K562 (cell line): Measurements from ENCODE around the gene FANCD2. TPM values are rescaled to one million over a fixed set of nuclear protein-coding genes. Genes with fewer than 3 reads are reported as not detected.

ENCODE experiments used
- ERF ChIP-seq: fragments of 450-650 bp; formaldehyde crosslinking; IDR thresholded peaks from 2 replicates; pipeline ENCODE4 v1.4.0; 2020; ENCODE audit warnings: mild to moderate bottlenecking, mixed read lengths
- POLR2AphosphoS5 ChIP-seq: IDR thresholded peaks from 2 replicates; pipeline ENCODE4 v1.6.1; 2011; ENCODE audit warnings: mild to moderate bottlenecking, low read depth, low read length, moderate library complexity; ENCODE audit not compliant: control insufficient read depth, insufficient read depth
- RBM14 ChIP-seq: fragments of 200-400 bp; formaldehyde crosslinking; IDR thresholded peaks from 2 replicates; pipeline ENCODE4 v1.6.1; 2018; ENCODE audit warnings: low read depth, mild to moderate bottlenecking, low read length, moderate library complexity, borderline replicate concordance; ENCODE audit not compliant: insufficient read depth
- SMARCA4 ChIP-seq: fragments of 450-650 bp; IDR thresholded peaks from 2 replicates; pipeline ENCODE4 v1.6.1; 2016
- polyA plus RNA-seq, 8 experiments: library from polyadenylated mRNA; depleted of rRNA in 4 of 8; stranded (reverse) in 5 of 8; unstranded in 3 of 8; fragments of >200 nt; fragmentation: Nextera tagmentation in 2 of 8; fragmentation: Illumina TruSeq in 1 of 8; extraction: Ambion mirVana in 2 of 8; extraction: Trizol in 1 of 8; gene quantifications; 2 replicates each; pipeline versions ENCODE4 v1.2.1 to v1.2.3, GENCODE V29; 2011 to 2014; ENCODE audit warnings: inconsistent platforms in 1 of 8, missing spikeins in 1 of 8
- total RNA-seq, 7 experiments: library from RNA; depleted of rRNA in 6 of 7; stranded (reverse); fragments of >200 nt in 6 of 7; fragmentation: Illumina TruSeq in 2 of 7; extraction: Trizol in 2 of 7; gene quantifications; 2 replicates each; pipeline versions ENCODE4 v1.2.1 to v1.2.3, GENCODE V29; 2011 to 2021; ENCODE audit warnings: low replicate concordance in 1 of 7
- TF ChIP-seq, protein P1 (sequence below): fragments of 200-600 bp; sonication (generic); IDR thresholded peaks from one replicate; pipeline ENCODE4 v1.6.1; 2012; ENCODE audit warnings: mild to moderate bottlenecking, low read depth, low read length, inconsistent platforms
- TF ChIP-seq, protein P2 (sequence below): sonication (generic); formaldehyde crosslinking; IDR thresholded peaks from 2 replicates; pipeline ENCODE4 v1.5.0; 2020; ENCODE audit warnings: missing genetic modification reagents

The FANCD2 gene
- total and polyA plus RNA-seq, 9 of the 15 experiments (the other 6 are each of a cell fraction or from before 2014, with no cell fraction given), result 59.4 to 137 (median 96.1) TPM

DNA sequence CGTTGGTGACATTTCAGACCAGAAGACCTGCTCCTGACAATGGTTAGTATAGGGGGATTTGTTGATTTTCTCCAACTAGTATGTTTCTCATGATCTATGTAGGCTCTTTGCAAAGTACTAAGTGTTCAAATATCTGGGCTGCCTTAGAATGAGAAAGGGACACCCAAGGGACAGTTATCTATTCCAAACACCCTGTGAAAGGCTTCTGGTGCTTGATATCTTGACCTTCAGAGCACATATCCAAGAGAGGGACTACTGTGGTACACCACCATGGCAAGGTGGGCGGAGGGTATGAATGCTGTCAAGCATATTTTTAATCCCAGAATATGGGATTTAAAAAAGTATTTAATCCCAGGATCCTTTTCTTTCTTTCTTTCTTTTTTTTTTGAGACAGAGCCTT, 80.7 kb downstream of the FANCD2 start (continued):
- no peak for TF ChIP-seq ERF
- TF ChIP-seq, protein P1, sequence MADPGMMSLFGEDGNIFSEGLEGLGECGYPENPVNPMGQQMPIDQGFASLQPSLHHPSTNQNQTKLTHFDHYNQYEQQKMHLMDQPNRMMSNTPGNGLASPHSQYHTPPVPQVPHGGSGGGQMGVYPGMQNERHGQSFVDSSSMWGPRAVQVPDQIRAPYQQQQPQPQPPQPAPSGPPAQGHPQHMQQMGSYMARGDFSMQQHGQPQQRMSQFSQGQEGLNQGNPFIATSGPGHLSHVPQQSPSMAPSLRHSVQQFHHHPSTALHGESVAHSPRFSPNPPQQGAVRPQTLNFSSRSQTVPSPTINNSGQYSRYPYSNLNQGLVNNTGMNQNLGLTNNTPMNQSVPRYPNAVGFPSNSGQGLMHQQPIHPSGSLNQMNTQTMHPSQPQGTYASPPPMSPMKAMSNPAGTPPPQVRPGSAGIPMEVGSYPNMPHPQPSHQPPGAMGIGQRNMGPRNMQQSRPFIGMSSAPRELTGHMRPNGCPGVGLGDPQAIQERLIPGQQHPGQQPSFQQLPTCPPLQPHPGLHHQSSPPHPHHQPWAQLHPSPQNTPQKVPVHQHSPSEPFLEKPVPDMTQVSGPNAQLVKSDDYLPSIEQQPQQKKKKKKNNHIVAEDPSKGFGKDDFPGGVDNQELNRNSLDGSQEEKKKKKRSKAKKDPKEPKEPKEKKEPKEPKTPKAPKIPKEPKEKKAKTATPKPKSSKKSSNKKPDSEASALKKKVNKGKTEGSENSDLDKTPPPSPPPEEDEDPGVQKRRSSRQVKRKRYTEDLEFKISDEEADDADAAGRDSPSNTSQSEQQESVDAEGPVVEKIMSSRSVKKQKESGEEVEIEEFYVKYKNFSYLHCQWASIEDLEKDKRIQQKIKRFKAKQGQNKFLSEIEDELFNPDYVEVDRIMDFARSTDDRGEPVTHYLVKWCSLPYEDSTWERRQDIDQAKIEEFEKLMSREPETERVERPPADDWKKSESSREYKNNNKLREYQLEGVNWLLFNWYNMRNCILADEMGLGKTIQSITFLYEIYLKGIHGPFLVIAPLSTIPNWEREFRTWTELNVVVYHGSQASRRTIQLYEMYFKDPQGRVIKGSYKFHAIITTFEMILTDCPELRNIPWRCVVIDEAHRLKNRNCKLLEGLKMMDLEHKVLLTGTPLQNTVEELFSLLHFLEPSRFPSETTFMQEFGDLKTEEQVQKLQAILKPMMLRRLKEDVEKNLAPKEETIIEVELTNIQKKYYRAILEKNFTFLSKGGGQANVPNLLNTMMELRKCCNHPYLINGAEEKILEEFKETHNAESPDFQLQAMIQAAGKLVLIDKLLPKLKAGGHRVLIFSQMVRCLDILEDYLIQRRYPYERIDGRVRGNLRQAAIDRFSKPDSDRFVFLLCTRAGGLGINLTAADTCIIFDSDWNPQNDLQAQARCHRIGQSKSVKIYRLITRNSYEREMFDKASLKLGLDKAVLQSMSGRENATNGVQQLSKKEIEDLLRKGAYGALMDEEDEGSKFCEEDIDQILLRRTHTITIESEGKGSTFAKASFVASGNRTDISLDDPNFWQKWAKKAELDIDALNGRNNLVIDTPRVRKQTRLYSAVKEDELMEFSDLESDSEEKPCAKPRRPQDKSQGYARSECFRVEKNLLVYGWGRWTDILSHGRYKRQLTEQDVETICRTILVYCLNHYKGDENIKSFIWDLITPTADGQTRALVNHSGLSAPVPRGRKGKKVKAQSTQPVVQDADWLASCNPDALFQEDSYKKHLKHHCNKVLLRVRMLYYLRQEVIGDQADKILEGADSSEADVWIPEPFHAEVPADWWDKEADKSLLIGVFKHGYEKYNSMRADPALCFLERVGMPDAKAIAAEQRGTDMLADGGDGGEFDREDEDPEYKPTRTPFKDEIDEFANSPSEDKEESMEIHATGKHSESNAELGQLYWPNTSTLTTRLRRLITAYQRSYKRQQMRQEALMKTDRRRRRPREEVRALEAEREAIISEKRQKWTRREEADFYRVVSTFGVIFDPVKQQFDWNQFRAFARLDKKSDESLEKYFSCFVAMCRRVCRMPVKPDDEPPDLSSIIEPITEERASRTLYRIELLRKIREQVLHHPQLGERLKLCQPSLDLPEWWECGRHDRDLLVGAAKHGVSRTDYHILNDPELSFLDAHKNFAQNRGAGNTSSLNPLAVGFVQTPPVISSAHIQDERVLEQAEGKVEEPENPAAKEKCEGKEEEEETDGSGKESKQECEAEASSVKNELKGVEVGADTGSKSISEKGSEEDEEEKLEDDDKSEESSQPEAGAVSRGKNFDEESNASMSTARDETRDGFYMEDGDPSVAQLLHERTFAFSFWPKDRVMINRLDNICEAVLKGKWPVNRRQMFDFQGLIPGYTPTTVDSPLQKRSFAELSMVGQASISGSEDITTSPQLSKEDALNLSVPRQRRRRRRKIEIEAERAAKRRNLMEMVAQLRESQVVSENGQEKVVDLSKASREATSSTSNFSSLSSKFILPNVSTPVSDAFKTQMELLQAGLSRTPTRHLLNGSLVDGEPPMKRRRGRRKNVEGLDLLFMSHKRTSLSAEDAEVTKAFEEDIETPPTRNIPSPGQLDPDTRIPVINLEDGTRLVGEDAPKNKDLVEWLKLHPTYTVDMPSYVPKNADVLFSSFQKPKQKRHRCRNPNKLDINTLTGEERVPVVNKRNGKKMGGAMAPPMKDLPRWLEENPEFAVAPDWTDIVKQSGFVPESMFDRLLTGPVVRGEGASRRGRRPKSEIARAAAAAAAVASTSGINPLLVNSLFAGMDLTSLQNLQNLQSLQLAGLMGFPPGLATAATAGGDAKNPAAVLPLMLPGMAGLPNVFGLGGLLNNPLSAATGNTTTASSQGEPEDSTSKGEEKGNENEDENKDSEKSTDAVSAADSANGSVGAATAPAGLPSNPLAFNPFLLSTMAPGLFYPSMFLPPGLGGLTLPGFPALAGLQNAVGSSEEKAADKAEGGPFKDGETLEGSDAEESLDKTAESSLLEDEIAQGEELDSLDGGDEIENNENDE, result no peak
- no peak for TF ChIP-seq SMARCA4
- no peak for TF ChIP-seq RBM14
- TF ChIP-seq POLR2AphosphoS5, result peak; percentile 58; the same call in 1 of the 2 replicates
- TF ChIP-seq, protein P2, sequence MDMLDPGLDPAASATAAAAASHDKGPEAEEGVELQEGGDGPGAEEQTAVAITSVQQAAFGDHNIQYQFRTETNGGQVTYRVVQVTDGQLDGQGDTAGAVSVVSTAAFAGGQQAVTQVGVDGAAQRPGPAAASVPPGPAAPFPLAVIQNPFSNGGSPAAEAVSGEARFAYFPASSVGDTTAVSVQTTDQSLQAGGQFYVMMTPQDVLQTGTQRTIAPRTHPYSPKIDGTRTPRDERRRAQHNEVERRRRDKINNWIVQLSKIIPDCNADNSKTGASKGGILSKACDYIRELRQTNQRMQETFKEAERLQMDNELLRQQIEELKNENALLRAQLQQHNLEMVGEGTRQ, result no peak
